Inflammatory macrophage (primary cell): ENCODE measurements around the gene CISD2.
A peak's percentile ranks its signal among the peaks of the same experiment; 100 is the strongest.
"Not testable (repeated sequence)": the region's sequence is repeated elsewhere in the genome, so short reads cannot be mapped to it uniquely, and the experiment has no call there.

ENCODE experiments used
- DNase-seq, 2 donors: peaks; one replicate each; pipeline ENCODE4 v3.0.0-alpha.2; 2020 to 2022
- total RNA-seq, 18 experiments: gene quantifications; one replicate each; lab custom pipeline; 2026; ENCODE audit warnings: mixed read lengths in 6 of 18, inconsistent platforms in 2 of 18; lab: John Stamatoyannopoulos, UW

Gene CISD2, protein sequence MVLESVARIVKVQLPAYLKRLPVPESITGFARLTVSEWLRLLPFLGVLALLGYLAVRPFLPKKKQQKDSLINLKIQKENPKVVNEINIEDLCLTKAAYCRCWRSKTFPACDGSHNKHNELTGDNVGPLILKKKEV
- total RNA-seq, result 15.7 to 52.6 (median 33.8) reads per million in 18 experiments

DNA sequence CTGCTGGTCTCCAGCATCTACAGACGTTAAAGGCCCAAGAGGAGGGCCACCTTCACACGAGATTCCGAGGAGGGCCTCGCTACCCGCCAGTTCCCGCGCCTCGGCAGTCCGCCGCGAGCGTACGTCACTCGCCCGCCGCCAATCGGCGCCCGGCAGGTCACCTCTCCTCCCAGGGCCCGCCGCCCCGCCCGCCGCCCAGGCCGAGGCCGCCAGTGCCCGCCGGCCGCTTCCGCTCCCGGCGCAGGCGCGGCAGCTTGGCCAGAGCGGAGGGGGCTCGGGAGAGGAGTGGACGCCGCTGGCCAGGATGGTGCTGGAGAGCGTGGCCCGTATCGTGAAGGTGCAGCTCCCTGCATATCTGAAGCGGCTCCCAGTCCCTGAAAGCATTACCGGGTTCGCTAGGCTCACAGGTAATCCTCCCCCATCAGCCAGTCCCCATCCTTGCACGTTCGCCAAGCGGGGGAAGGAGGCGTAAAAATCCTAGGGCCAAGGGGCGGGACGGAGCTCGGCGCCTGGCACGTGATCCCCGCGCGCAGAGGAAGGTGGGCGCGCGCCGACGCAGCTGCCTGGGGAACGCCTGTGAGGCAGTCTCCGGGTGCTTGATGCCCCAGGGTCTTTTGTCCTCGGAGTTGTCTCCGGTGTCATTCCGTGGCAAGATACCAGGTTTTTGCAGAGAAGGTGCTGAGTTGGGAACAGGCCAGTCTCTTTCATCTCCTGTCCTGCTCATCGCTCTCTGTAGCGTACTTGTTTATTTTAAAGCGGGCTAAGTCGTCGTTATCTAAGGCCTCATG is at the start of gene CISD2:
Gene CISD2, plus strand, starts transcription at position 212 of the 788 bp plus-strand sequence. Its CDS starts 93 bp downstream, at position 305.
- DNase-seq, result peak; percentile 89 to 94

DNA sequence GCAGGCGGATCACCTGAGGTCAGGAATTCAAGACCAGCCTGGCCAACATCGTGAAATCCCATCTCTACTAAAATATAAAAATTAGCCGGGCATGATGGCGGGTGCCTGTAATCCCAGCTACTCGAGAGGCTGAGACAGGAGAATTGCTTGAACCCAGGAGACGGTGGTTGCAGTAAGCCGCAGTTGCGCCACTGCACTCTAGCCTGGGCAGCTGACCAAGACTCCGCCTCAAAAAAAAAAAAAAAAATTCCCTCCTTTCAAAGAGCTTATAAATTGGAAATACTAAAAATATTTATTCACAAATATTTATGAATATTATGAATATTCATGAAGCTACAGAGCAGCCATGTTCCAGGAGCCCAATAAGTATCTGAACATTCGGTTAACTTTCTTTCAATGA is 49.7 kb upstream of the CISD2 start:
- not testable (repeated sequence) for DNase-seq

DNA sequence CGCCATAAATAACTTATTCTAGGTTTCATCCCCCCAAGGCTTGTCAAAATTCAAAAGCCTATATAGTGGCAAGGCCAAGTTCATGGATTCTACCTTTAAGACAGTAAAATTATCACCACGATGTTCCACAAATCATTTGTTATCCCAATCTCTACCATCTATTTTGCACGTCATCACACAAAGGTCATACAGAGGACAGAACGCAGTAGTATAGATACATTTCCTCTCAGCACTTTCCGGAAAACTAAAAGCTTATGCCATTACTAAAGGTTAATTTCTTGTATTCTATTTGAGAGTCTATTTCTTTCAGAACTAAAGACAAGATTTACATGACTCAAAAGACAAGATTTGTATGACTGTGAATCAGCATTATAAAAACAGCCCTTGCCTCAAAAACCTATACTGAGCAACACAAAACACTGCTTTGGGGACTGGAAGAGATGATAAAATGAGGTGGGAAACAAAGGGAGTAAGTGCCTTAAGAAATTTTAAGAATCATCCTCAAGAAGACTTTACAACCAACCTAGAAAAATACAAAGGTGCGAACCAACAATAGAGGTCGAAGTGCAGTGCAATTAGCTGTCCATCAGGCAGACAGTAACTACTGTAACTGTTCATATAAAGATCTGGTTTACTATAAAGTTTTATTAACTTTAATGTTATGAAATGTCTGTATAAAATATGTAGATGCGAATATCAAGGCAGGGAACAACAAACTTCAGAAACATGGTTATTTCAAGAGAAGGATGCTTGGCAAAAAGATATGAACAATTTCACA is 49.0 kb upstream of the CISD2 start:
- no peak for DNase-seq

DNA sequence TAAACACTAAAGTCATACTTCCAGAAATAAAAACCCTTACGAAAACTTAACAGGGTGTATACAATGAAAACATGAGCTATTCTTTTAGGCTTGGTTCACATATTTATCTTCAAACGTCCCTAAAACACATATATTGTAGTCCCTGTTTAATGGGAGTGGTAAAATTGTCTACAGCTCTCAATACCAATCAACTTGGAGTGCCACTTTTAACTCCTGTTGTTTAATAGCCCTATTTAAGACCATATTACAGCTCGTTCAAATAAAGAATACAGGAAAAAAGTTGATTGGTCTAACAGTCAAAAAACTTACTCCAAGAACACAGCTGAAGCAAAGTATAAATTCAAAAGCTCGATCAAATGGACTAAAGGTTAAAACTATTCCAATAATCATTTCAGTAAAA is 45.3 kb upstream of the CISD2 start:
- DNase-seq, result no peak

DNA sequence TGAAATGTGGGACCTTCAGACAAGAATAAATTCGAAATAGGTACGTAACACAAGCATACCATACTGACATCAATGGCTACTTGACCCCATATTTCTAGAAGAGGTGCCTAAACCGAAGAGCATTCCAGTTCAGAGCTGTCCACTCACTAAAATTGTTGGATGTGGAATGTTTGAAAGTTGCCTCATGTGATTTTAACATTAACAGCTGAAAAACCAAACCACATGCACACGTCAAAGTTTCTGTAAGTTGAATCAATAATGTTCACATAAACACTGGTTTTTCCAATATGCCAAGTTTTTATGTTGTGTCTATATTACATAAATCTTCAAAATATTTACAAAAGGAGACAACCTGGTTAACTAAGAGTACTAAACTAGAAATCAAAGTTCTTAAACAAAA is 44.9 kb upstream of the CISD2 start:
- no peak for DNase-seq

DNA sequence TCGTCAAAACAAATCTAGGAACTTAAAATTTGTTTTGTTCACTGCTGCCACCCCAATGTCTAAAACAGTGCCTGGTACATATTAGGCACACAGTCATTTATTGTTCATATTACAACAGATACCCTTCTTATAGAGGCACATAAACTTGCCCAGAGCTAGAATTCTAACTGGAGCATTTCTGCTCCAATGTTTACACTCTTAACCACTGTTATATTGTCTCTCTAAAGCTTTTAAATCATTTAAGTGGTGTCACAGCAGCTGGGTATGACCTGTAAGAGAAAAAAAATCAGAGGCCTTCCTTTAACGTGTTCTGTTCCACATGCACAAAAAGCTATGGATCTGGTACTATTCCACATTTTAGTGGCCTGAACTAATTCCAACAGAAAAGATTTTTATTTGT is 44.4 kb upstream of the CISD2 start:
- no peak for DNase-seq

DNA sequence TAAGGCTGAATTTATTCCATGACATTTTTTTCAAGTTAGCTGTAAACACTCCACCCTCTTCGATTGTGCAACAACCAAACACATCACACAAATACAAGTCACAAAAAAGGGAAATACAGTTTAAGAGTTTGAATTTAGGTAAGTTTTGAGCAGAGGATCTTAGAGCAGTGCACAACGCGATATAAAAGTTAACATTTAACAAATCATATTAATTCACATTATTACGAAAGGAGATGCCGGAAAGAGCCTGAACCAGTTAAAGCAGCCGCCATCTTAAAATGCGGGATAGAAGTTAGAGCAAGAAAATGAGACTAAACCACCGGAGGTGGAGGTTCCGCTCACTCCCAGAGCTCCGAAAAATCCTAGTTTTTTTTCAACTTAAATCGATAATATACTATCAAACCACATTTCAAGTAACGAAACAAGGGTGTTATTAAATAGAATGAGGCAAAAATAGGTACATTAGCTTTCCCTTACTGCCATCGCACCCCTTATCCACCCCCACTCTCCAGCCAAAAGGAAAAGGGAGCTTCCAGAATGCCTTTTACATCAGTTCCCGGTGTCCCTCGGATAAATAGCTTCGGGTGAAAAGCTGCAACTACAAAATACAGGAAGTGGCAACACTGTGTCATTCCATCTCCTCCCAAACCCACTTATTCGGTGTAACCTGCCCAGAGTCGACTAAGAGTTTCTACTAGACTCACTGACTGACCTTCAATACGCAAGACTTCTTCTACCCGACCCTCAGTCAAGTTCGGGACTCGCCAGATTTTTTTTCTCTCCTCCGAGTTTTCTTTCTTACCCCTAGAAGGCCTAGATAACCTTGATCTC is 43.3 kb upstream of the CISD2 start:
- DNase-seq, result peak; percentile 70 to 75

DNA sequence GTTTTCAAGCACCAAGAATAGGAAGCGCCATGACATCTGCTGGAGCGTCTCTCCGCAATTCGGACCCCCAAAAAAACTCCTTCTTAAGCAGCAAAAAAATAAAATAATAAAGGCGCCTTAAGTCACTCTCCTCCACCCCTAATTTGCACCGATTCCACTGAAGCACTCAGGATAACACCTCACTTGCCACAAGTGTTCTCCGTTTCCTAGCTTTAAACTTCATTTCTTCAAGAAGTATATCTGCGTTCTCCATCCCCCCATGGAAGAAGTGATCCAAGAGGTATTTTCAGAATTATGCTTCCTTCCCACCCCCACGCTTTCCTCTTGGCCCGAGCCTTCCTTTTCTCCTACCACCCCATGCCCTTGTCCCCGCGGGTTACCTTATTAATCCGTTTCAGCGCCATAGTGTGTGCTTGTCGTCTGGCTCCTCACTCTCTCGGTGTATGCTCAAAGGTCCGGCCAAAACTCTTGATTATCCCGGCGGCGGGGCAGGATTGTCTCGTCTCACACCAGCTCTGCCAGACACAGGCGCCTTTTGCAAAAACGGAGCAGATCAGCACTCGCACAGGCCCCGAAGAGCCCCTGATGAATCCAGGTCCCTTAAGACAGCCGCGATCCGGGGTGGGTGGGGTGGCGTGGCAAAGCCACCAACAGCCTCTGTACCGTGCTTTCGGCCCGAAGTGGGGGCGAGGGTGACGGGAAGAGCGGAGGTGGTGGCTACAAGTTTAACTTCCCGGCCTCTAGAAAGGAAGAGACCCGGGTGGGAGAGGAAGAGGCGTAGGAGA is 42.5 kb upstream of the CISD2 start:
- DNase-seq, result peak in 1 of 2 donors; percentile 28

DNA sequence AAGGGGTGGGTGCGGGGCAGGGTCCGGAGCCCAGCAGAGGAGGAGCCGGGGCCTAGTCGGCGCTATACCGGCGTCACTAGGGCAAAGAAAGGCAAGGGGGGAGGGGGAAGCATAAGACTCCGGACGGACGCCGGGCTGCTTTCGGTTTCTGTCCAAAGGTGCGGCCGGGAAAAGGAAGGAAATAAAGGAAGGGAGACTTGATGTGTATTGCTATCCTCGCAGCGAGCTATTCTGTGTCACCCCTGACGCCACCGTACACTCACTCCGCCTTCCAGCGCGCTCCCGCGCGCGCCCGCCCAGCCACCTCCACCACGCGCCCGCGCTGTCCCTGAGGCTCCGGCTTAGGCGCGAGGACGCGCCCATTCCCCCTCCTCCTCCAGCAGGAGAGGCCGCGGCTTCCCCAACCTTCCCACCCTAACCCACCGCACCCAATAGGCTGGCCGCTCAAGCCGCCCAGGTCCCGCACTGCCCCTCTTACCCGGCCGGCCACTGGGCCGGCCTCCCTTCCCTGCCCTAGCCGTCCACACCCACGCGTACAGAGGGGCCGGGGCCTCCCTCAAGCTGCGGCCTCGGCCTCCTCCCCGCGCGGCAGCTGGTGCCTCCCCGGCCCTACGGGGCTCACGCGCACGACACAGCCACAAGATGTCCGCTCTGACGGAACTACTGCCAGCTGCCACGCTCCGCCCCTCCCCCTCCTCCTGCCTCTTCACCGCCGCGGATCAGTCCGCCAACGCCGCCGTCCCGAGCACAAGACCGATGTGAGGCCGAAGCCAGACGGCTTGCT is 41.7 kb upstream of the CISD2 start, which contains the start of gene UBE2D3:
Gene UBE2D3, minus strand, starts transcription at position 662 of the 784 bp plus-strand sequence. CDS start 1,043 bp downstream, outside the sequence.
- peak; percentile 96 to 97 for DNase-seq

DNA sequence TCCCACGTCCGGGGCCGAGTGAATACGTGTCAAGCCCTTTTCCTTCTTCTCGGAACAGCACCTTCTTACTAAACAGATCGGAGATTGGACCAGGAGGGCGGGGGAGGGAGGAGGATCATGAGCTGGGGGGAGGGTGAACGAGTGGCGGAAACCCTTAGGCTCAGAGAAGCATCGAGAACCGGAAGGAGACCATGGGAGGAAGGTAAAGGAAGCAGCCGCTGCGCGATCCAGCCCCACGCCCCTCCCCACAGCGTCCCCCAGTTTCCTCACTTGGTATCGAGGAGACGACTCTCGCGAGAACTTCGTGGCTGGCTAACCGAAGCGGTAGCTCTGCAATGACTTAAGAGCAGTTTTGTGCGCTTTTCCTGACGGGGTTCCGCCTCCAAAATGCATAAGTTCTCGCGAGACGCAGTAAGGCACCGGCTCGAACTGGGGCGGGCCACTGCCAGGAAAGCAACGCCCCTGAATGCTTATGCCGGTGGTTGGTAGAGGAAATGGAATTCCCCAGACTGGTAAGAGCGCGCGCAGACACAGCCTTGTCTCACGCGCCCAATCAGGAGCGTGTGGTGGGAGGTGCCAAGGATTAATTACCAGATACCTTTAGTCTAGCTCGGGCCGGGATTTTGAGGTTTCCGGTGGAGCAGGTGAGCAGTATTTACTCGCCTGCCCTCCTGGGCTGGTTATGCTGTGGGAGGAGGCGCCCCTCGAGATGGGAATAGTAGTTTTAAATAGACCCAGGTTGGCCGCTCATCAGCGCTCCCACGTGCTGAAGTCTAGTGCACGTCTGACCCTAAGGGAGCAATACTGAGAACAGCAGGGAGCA is 40.9 kb upstream of the CISD2 start:
- DNase-seq, result peak; percentile 100

DNA sequence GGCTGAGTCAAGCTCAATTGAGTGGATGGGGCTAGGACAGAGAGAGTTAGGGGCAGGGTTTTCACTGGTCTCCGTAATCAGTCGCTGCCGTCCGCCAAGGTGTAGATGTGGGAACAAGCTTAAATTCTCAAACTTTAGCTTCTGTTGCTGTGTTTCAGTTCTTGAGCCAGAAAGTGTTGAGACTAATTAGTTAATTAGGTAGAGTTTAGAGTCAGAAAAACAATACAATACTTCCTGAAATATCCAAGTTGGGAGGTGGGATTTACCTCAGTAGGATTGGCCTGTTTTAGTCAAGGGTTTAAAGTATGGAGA is 40.3 kb upstream of the CISD2 start:
- no peak for DNase-seq

DNA sequence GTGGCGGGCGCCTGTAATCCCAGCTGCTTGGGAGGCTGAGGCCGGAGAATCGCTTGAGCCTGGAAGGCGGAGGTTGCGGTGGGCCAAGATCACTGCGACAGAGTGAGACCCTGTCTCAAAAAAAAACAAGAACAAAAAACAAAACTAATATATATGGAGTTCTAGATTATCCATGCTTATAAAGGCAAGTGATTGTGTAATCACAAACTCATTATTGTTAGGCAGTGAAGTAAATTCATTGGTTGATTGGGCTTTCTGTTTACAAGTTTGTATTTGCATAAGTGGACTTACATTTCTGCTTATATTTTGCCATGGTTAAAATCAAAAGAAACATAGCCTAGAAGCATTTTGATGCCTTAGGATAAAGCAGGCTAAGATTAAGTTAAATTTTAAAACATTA is 39.0 kb upstream of the CISD2 start:
- DNase-seq, result no peak

DNA sequence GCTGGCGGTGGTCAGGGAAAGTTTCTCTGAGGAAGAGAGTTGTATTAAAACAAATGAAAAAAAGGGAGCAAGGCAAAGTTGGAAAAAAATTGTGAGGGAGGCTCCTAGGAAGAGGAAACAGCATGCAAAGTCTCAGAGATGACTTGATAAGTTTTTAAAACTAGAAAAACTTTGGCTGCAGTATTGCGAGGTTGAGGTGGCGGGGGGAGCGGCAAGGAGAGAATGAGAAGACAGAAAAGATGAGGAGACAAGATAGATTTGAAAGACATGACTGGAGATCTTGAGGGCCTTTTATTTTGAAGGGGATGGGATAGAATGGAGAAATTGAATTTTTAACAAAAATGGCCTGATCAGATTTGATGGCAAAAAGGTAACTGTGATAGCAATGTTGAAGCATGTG is 36.7 kb upstream of the CISD2 start:
- DNase-seq, result no peak

DNA sequence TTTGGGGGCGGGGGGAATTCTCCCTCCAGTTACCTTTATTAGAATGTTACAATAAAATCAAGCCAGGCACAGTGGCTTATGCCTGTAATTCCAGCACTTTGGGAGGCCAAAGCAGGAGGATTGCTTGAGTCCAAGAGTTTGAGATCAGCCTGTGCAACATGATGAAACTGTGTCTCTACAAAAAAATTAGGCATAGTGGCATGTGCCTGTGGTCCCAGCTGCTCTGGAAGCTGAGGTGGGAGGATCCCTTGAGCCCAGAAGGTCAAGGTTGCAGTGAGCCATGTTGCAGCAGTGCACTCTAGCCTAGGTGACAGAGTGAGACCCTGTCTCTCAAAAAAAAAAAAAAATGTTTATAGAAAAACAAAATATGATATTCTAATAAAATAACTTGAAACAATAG is 36.1 kb upstream of the CISD2 start:
- DNase-seq, result no peak

DNA sequence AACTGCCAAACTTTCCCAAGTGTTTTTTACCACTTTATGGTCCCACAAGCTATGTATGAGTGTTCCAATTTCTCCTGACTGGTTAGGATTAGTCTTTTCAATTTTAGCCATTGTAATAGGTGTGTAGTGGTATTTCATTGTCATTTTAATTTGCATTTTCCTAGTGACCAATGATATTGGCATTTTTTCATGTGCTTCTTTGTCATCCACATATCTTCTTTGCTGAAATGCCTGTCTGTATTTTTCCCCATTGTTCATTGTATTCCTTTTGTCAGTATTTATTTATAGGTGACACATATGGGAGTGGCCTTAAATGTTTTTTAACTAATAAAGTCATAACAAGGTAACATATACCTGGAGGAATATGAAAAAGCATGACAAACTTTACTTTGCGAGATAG is 32.2 kb upstream of the CISD2 start:
- no peak for DNase-seq

DNA sequence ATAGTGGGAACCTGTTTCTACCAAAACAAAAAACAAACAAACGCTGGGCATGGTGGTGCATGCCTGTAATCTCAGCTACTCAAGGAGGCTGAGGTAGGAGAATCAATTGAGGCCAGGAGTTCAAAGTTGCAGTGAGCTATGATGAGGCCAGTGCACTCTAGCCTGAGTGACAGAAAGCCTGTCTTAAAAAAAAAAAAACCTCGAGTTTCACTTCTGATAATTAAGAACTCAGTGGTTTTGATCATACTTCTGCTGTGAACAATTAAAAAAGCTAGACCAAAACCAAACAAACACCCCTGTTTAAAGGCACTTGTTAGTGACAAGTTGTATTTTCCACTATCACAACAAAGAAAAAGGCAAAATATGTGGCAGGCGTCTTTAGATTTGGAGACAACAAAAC is 26.4 kb upstream of the CISD2 start:
- no peak for DNase-seq

DNA sequence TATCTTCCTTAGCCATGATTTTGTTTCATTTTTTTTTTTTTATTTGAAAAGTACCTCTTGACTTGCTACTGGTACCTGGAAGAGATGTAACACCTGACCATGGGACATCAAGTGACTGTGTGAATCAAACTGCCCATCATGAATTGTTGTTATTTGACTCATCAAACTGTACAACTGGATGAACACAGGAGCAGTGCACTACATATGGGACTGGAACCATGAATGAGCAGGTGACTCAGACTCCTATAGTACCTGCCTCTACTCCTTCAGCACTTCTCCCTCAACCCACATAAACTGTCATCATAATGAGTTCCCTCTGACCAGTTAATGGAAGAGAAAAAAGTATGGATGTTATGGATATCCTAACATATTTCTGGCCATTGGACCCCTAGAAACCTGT is 25.5 kb upstream of the CISD2 start:
- no peak for DNase-seq

DNA sequence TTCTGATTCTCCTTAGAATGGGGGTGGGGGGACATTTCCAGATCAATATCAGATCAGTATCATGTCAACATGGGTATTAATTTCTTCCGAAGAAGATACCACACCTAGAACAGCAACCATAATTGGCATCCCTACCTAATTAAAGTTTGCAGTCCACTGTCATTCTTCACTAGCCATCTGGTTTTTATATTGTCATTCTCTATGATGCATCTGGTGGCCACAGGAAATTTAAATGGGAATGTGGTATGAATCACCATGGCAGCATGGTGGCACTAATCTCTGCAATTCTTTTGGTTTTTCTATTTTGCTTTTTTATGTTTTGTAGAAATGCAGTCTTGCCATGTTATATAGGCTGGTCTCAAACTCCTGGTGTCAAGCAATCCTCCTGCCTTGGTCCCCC is 24.9 kb upstream of the CISD2 start:
- DNase-seq, result no peak

DNA sequence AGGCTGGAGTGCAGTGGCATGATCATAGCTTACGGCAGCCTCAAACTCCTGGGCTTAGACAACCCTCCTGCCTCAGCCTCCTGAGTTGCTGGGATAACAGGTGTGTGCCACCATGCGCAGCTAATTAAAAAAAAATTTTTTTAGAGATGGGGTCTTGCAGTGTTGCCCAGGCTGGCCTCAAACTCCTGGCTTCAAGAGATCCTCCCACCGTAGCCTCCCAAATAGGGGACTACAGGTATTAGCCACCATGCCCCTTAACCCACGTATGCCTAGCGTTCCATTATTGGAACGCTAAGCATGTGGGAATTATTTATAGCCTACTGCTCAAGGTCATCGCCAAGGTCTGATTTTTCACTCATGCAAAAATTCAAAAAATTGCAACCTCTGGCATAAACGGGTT is 21.1 kb upstream of the CISD2 start:
- no peak for DNase-seq

DNA sequence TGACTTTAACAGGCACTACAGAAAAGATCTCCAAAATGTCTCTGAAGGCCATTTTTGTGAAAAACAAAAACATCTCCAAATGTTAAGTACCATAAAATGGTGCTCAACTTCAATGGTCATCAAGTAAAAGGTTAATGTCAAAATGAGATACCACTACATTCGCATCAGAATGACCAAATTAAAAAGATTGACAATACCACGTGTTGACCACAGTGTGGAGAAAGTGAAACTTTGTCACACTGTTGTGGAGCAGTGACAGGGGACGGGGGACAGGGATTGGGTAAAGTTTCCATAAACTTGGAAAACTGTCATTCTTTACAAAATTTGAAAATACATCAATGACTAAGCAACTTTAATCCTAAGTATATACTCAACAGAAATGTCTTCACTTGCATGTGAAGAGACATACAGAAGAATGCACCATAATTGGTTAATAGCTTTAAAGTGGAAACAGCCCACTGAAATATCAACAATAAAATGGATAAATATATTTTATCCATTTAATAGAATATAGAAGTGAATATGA is 19.1 kb upstream of the CISD2 start:
- DNase-seq, result no peak
